HG02981 (cell line): ENCODE data around the gene MMP21.

Experiments
- ATAC-seq: cut with Tn5 transposase; IDR thresholded peaks from one replicate; pipeline ENCODE4 v1.9.1; 2021; ENCODE audit warnings: mild to moderate bottlenecking, moderate library complexity; ENCODE audit not compliant: unreplicated experiment

Gene MMP21

GRCh38 chr10:125775491-125776106, at the start of gene MMP21:
Gene MMP21 (minus strand): TSS chr10:125775821. CDS start chr10:125775821, 0 bp downstream.
- no peak for ATAC-seq

- no peak for ATAC-seq
Observed at GRCh38 chr10:125824736-125825135, 49.1 kb upstream of the MMP21 start.

GRCh38 chr10:125823663-125824251, 48.1 kb upstream of the MMP21 start:
- no peak for ATAC-seq

- ATAC-seq: peak; percentile 74
Observed at GRCh38 chr10:125822878-125823662, 47.4 kb upstream of the MMP21 start, which contains the start of the genes BCCIP and UROS. Gene BCCIP (plus strand): TSS chr10:125823546. CDS start chr10:125823558, 12 bp downstream. Gene UROS (minus strand): TSS chr10:125823258. CDS start chr10:125816499, 6,759 bp downstream.

GRCh38 chr10:125820701-125821100, 45.1 kb upstream of the MMP21 start:
- ATAC-seq: peak; percentile 46

- no peak for ATAC-seq
Observed at GRCh38 chr10:125817337-125817946, 41.8 kb upstream of the MMP21 start.

- no peak for ATAC-seq
Observed at GRCh38 chr10:125816548-125816947, 40.9 kb upstream of the MMP21 start.

- ATAC-seq: no peak
Observed at GRCh38 chr10:125815764-125816163, 40.1 kb upstream of the MMP21 start.

- ATAC-seq: no peak
Observed at GRCh38 chr10:125812128-125812750, 36.6 kb upstream of the MMP21 start.

- no peak for ATAC-seq
Observed at GRCh38 chr10:125811251-125811650, 35.6 kb upstream of the MMP21 start.

GRCh38 chr10:125808047-125808446, 32.4 kb upstream of the MMP21 start:
- no peak for ATAC-seq

- ATAC-seq: no peak
Observed at GRCh38 chr10:125802739-125803138, 27.1 kb upstream of the MMP21 start.

GRCh38 chr10:125802131-125802530, 26.5 kb upstream of the MMP21 start:
- no peak for ATAC-seq

GRCh38 chr10:125801574-125801973, 26.0 kb upstream of the MMP21 start:
- no peak for ATAC-seq

- ATAC-seq: no peak
Observed at GRCh38 chr10:125799451-125800182, 24.0 kb upstream of the MMP21 start.

GRCh38 chr10:125797994-125798662, 22.5 kb upstream of the MMP21 start:
- ATAC-seq: no peak

GRCh38 chr10:125797424-125797823, 21.8 kb upstream of the MMP21 start:
- ATAC-seq: no peak

GRCh38 chr10:125795637-125796190, 20.1 kb upstream of the MMP21 start:
- ATAC-seq: no peak

- ATAC-seq: no peak
Observed at GRCh38 chr10:125795128-125795527, 19.5 kb upstream of the MMP21 start.
